Left ventricle myocardium inferior (tissue), 1 donor: ENCODE measurements around the gene TMEM240. TPM values are rescaled to one million over a fixed set of nuclear protein-coding genes. Genes with fewer than 3 reads are reported as not detected.
A peak's percentile ranks its signal among the peaks of the same experiment; 100 is the strongest.
"Not testable (repeated sequence)": the region's sequence is repeated elsewhere in the genome, so short reads cannot be mapped to it uniquely, and the experiment has no call there.

Experiments
- DNase-seq: peaks from one replicate; pipeline ENCODE4 v3.0.0-alpha.2; 2020
- H3K27ac ChIP-seq: fragments of 200-600 bp; replicated peaks from 2 replicates; pipeline ENCODE4 v1.8.0; 2021
- H3K27me3 ChIP-seq: fragments of 200-600 bp; 2 replicates; pipeline ENCODE4 v1.8.0; 2021; ENCODE audit warnings: low read depth
- H3K36me3 ChIP-seq: fragments of 200-600 bp; 2 replicates; pipeline ENCODE4 v1.8.0; 2021
- H3K4me1 ChIP-seq: fragments of 200-600 bp; 2 replicates; pipeline ENCODE4 v1.8.0; 2021
- H3K4me3 ChIP-seq: fragments of 200-600 bp; 2 replicates; pipeline ENCODE4 v1.8.0; 2021; ENCODE audit warnings: mild to moderate bottlenecking, moderate library complexity
- H3K9me3 ChIP-seq: fragments of 200-600 bp; replicated peaks from 2 replicates; pipeline ENCODE4 v1.8.0; 2021
- CTCF ChIP-seq: fragments of 200-600 bp; IDR thresholded peaks from 2 replicates; pipeline ENCODE4 v1.8.0; 2021; ENCODE audit warnings: antibody characterized with exemption, mild to moderate bottlenecking, borderline replicate concordance
- intact Hi-C: fragments of 100-400 bp; cut with micrococcal nuclease; formaldehyde crosslinking; loops from one replicate; pipeline ENCODE4 v1.11.0; 2022
- total RNA-seq: library from RNA; stranded (reverse); fragmentation: NEBNext Ultra II Directional; extraction: Animal tissue kit (Norgen Biotek cat#: 25700); gene quantifications from one replicate; pipeline ENCODE4 v1.2.1, GENCODE V29; 2021
- donor health status: DM: no; HTN: yes; CAD: no; lungs with severe emphysema.

TMEM240 gene
- total RNA-seq, 1 donor from 2014 or later, result 7.2 TPM

- no peak for TF ChIP-seq CTCF
- Histone ChIP-seq H3K4me3 (peak within 1 kb of the TSS; percentile 86), H3K4me1 (peaks cover 25% of the 10 kb centered on the region), H3K27ac (peak within 1 kb of the TSS; percentile 95), H3K27me3 (no peaks in the 10 kb centered on the region), H3K36me3 (peaks cover 5% of the 10 kb centered on the region), H3K9me3 (no peaks in the 10 kb centered on the region)
- intact Hi-C loops, result no loop called here
- peak; percentile 99 for DNase-seq
Observed at GRCh38 chr1:1511533-1512285, 28.7 kb downstream of the TMEM240 start, which contains the start of gene ATAD3A. TSS of gene ATAD3A (plus strand) at chr1:1512162. CDS start at chr1:1512269, 107 bp downstream.

- Histone ChIP-seq H3K27me3 (no peaks in the 10 kb centered on the region), H3K9me3 (no peaks in the 10 kb centered on the region), H3K4me1 (peaks cover 29% of the 10 kb centered on the region), H3K4me3 (peak overlapping the region; percentile 86), H3K36me3 (no peaks in the 10 kb centered on the region), H3K27ac (peak overlapping the region; percentile 95)
- intact Hi-C loops, result no loop called here
- no peak for TF ChIP-seq CTCF
- no peak for DNase-seq
Observed at GRCh38 chr1:1510912-1511532, 29.4 kb downstream of the TMEM240 start.

- intact Hi-C loops, H3K9me3 ChIP-seq, H3K27me3 ChIP-seq, H3K4me3 ChIP-seq, H3K36me3 ChIP-seq, DNase-seq: not testable (repeated sequence)
- peak overlapping the region; percentile 67 for H3K27ac ChIP-seq
- H3K4me1 ChIP-seq, result peaks cover 39% of the 10 kb centered on the region
Observed at GRCh38 chr1:1509465-1509850, 31.0 kb downstream of the TMEM240 start.

- H3K27me3 ChIP-seq, H3K9me3 ChIP-seq, H3K36me3 ChIP-seq, intact Hi-C loops: not testable (repeated sequence)
- peak overlapping the region; percentile 67 for H3K27ac ChIP-seq
- H3K4me1 ChIP-seq, result peaks cover 39% of the 10 kb centered on the region
- peak overlapping the region; percentile 25 for H3K4me3 ChIP-seq
- peak; percentile 27 for DNase-seq
Observed at GRCh38 chr1:1508775-1509464, 31.5 kb downstream of the TMEM240 start.

GRCh38 chr1:1507305-1507704, 33.1 kb downstream of the TMEM240 start:
- Histone ChIP-seq H3K4me1 (peaks cover 34% of the 10 kb centered on the region), H3K4me3 (no peak overlapping the region), H3K9me3 (no peaks in the 10 kb centered on the region), H3K27ac (no peak overlapping the region), H3K36me3 (no peaks in the 10 kb centered on the region), H3K27me3 (no peaks in the 10 kb centered on the region)
- intact Hi-C loops, result no loop called here
- no peak for TF ChIP-seq CTCF
- DNase-seq, result no peak

- Histone ChIP-seq H3K27ac (peak overlapping the region; percentile 85), H3K4me3 (peak overlapping the region; percentile 53), H3K4me1 (peaks cover 24% of the 10 kb centered on the region)
- H3K9me3 ChIP-seq, DNase-seq, H3K27me3 ChIP-seq, intact Hi-C loops, H3K36me3 ChIP-seq: not testable (repeated sequence)
Observed at GRCh38 chr1:1505801-1506200, 34.6 kb downstream of the TMEM240 start.
